ENCODE results near the gene TTBK2. TPM values are rescaled to one million over a fixed set of nuclear protein-coding genes. Genes with fewer than 3 reads are reported as not detected.

TTBK2 gene
- total and polyA plus RNA-seq, 10 of the 15 experiments (the other 5 are each of a cell fraction or from before 2014, with no cell fraction given): 0.66 to 9.1 (median 3.7) TPM

DNA sequence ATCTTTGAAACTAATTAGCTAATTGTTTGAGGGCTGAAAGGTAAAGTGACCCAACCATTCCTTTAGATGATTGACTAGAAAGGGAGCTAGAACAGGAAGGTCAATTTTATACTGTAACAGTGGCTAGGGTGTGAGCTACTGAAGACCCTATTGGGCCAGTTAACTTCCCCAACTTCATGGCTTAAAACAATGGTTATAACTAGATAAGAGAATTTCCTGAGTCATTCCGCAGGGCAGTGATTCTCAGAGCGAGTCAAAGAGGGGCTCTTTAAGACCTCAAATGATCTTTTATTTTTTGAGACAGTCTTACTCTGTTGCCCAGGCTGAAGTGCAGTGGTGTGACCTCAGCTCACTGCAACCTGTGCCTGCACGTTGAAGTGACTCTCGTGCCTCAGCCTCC lies 33.7 kb upstream of the TTBK2 start:
- TF ChIP-seq HSF1 (IDR thresholded peaks at IDR 0.05; ENCODE audit: low read depth, low read length): no peak
- no peak for TF ChIP-seq POLR2AphosphoS5 (IDR thresholded peaks at IDR 0.05; ENCODE audit: low read length)
- TF ChIP-seq SIX5 (IDR thresholded peaks at IDR 0.05; ENCODE audit: low read depth, low read length, severe bottlenecking): no peak
- no peak for TF ChIP-seq BCL11A (IDR thresholded peaks at IDR 0.05; ENCODE audit: low read depth, low read length)
- TF ChIP-seq MAX (IDR thresholded peaks at IDR 0.05; ENCODE audit: low read depth, low read length): no peak
- no peak for TF ChIP-seq MXI1 (IDR thresholded peaks at IDR 0.05; ENCODE audit: low read depth, low read length)
- TF ChIP-seq CUX1 (IDR thresholded peaks at IDR 0.05; ENCODE audit: insufficient replicate concordance, low read depth, low read length): no peak
- no peak for TF ChIP-seq BHLHE40 (IDR thresholded peaks at IDR 0.05; ENCODE audit: borderline replicate concordance in 1 of 2, low read depth in 2 of 2, low read length in 1 of 2)
- no peak for TF ChIP-seq SMARCA5 (IDR thresholded peaks at IDR 0.05)
- TF ChIP-seq MTA2 (IDR thresholded peaks at IDR 0.05; ENCODE audit: low read depth): no peak
- no peak for TF ChIP-seq NR2C2 (IDR thresholded peaks at IDR 0.05; ENCODE audit: borderline replicate concordance, control insufficient read depth, insufficient read length, low read depth)
- no peak for TF ChIP-seq FOS (IDR thresholded peaks at IDR 0.05; ENCODE audit: borderline replicate concordance, extremely low read depth, insufficient read length)
- TF ChIP-seq ZNF592 (IDR thresholded peaks at IDR 0.05): no peak
- Histone ChIP-seq H4K20me1 (ENCODE audit: control insufficient read depth, insufficient read depth) (no peaks in the 10 kb centered on the region), H3K36me3 (ENCODE audit: control insufficient read depth in 2 of 2, insufficient read depth in 2 of 2, low read length in 1 of 2) (peaks cover 3 to 10% of the 10 kb centered on the region in 2 experiments; a peak in 3 of 4 replicates), H3K4me3 (no peak overlapping the region), H3K27me3 (replicated peaks in 1 of 2; ENCODE audit: control insufficient read depth in 2 of 2, insufficient read depth in 2 of 2, low read length in 1 of 2) (no peaks in the 10 kb centered on the region), H3K27ac (ENCODE audit: control insufficient read depth, insufficient read depth) (no peak overlapping the region), H3K79me2 (ENCODE audit: control insufficient read depth, insufficient read depth, low read length) (no peaks in the 10 kb centered on the region), H3K9ac (ENCODE audit: control insufficient read depth, insufficient read depth, low read length) (no peak overlapping the region), H3K4me2 (ENCODE audit: control insufficient read depth, insufficient read depth) (no peak overlapping the region), H2AFZ (ENCODE audit: control insufficient read depth, low read depth, low read length) (no peak overlapping the region), H3K9me3 (replicated peaks; ENCODE audit: control insufficient read depth, insufficient read depth, low read length) (no peaks in the 10 kb centered on the region), H3K4me1 (ENCODE audit: control insufficient read depth, insufficient read depth, low read length) (no peaks in the 10 kb centered on the region)
- ChIA-PET RAD21 (ENCODE audit: unreplicated experiment) (no interaction called here), CTCF (interaction anchor here (1.4 kb wide), 1 partner anchor 29 kb away, joined by 3 read pairs; no protein-coding TSS in a partner anchor), POLR2A (no interaction called here), SMC1A (ENCODE audit: uncharacterized antibody, unreplicated experiment) (no interaction called here)
- no peak for DNase-seq (ENCODE audit: low read depth, low spot score)
- in situ Hi-C loops (cut with MboI): no loop called here
- WGBS (ENCODE audit: insufficient coverage, insufficient replicate concordance, low lambda C conversion rate, missing lambda C conversion rate): 100% methylated on average over 4 of the region's 4 CpGs
- BruUV-seq (replicated peaks): no TSS peak
- FAIRE-seq: no peak
- intact Hi-C loops (cut with micrococcal nuclease; ENCODE audit: unreplicated experiment): no loop called here
- no peak for ATAC-seq
